ENCODE measurements around the gene MUCL3. TPM values are rescaled to one million over a fixed set of nuclear protein-coding genes. Genes with fewer than 3 reads are reported as not detected.

Gene MUCL3
- total RNA-seq, 1 experiment from 2014 or later = not detected

DNA sequence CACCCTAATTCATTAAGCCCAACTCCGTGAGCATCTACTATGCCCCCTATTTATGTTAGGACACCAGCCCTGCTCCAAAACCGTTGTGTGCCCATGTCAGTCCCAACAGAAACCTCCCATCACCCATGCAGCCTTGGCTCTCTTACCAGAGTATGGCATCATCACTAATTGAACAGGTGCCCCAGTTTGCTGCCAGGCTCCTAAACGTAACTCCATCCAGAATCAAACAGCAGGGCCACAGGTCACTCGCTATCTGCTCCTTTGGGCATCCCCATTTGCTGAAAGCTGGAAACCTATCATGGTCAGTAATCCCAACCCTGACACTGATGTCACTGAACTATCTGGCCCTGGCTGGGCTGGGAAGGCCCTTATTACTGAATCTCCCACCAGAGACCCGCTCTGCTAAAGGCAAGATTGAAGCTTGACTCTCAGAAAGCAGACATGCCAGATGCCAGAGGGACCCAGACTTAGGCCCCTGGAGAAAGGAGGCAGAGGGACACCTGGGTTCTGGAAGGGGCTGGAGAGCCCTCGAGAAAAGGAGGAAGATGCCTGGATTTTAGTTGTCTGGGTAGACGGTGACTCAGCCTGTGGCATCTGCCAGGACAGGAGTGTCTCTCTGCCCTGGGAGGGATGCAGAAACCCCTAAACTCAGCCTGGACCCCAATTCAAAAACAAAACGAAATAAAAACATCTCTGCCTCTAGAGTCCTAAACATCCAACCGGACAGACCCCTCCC lies 14.0 kb downstream of the MUCL3 start:
- Histone ChIP-seq H3K36me3 (ENCODE audit: insufficient read depth, low read length, poor library complexity, severe bottlenecking) (no peaks in the 10 kb centered on the region), H3K27me3 (replicated peaks; ENCODE audit: insufficient read depth, low read depth, low read length, poor library complexity) (no peaks in the 10 kb centered on the region), H3K27ac (ENCODE audit: low read depth, low read length, poor library complexity, severe bottlenecking) (peak overlapping the region; percentile 43), H3K4me1 (ENCODE audit: insufficient read depth, low read length, poor library complexity, severe bottlenecking) (peaks cover 30% of the 10 kb centered on the region), H3K9me3 (ENCODE audit: low read depth, low read length, poor library complexity, severe bottlenecking) (no peaks in the 10 kb centered on the region), H3K4me3 (ENCODE audit: low read depth, low read length, poor library complexity, severe bottlenecking) (peak overlapping the region; percentile 37)
- ChIA-PET POLR2A (ENCODE audit: low non-redundant PET) (no interaction called here), CTCF (interaction anchor here (0.9 to 1.5 kb wide), 2 partner anchors 12 to 132 kb away, joined by 3 to 4 read pairs; no protein-coding TSS in a partner anchor)
- no peak for TF ChIP-seq EZH2 (IDR thresholded peaks at IDR 0.05; ENCODE audit: borderline replicate concordance, low read depth, low read length, poor library complexity, severe bottlenecking)
- TF ChIP-seq, protein P1, sequence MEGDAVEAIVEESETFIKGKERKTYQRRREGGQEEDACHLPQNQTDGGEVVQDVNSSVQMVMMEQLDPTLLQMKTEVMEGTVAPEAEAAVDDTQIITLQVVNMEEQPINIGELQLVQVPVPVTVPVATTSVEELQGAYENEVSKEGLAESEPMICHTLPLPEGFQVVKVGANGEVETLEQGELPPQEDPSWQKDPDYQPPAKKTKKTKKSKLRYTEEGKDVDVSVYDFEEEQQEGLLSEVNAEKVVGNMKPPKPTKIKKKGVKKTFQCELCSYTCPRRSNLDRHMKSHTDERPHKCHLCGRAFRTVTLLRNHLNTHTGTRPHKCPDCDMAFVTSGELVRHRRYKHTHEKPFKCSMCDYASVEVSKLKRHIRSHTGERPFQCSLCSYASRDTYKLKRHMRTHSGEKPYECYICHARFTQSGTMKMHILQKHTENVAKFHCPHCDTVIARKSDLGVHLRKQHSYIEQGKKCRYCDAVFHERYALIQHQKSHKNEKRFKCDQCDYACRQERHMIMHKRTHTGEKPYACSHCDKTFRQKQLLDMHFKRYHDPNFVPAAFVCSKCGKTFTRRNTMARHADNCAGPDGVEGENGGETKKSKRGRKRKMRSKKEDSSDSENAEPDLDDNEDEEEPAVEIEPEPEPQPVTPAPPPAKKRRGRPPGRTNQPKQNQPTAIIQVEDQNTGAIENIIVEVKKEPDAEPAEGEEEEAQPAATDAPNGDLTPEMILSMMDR (conservative IDR thresholded peaks at IDR 0.05; ENCODE audit: low read depth, low read length) = no peak
- intact Hi-C loops (cut with micrococcal nuclease; ENCODE audit: unreplicated experiment) = no loop called here
- peak; percentile 22 for DNase-seq (ENCODE audit: low spot score)
- BruUV-seq (replicated peaks) = no TSS peak

DNA sequence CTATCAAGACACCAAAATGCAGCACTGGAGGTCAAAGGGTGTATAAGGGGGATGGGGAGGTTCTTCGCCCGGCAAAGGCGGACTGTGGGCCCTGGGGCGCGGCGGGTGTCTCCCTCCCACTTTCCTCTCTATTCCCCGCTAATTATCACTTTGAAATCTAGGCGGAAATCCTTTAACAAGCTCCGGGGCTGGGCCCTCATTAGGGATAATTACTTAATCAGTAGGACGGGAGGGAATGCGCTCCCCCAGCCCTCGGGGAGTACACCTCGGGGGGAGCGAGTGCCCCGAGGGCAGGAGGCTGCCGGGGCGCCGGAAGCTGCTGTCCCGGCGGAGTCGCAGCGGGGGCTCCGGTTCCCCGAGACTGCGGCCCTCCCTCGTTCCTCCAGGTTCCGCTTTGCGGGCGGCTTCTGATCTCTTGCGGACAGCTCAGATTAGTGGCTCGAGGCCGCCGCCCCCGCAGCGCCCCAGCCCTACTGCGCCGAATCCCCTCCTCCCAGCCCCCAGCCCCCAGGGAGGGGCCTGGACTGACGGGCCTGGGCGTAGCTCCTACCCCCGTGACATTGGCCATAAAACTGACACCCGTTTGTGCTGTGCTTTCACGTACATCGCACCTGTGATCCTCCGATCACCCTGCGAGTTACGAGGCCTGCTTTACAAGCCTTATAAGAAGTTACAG lies 14.7 kb downstream of the MUCL3 start:
- no peaks in the 10 kb centered on the region for H3K36me3 ChIP-seq (ENCODE audit: insufficient read depth, low read length, poor library complexity, severe bottlenecking)
- DNase-seq (ENCODE audit: low spot score) = peak; percentile 89
- intact Hi-C loops (cut with micrococcal nuclease; ENCODE audit: unreplicated experiment) = no loop called here
- no peaks in the 10 kb centered on the region for H3K27me3 ChIP-seq (replicated peaks; ENCODE audit: insufficient read depth, low read depth, low read length, poor library complexity)
- H3K4me3 ChIP-seq (ENCODE audit: low read depth, low read length, poor library complexity, severe bottlenecking) = peak overlapping the region; percentile 37
- peaks cover 30% of the 10 kb centered on the region for H3K4me1 ChIP-seq (ENCODE audit: insufficient read depth, low read length, poor library complexity, severe bottlenecking)
- ChIA-PET POLR2A (ENCODE audit: low non-redundant PET) (interaction anchor here (0.6 kb wide), 1 partner anchor 1312 kb away, joined by 5 read pairs; no protein-coding TSS in a partner anchor), CTCF (interaction anchor here (0.9 to 1.5 kb wide), 2 partner anchors 13 to 132 kb away, joined by 3 to 4 read pairs; no protein-coding TSS in a partner anchor)
- no peaks in the 10 kb centered on the region for H3K9me3 ChIP-seq (ENCODE audit: low read depth, low read length, poor library complexity, severe bottlenecking)
- peak overlapping the region; percentile 43 for H3K27ac ChIP-seq (ENCODE audit: low read depth, low read length, poor library complexity, severe bottlenecking)
- TF ChIP-seq, protein P1 (conservative IDR thresholded peaks at IDR 0.05; ENCODE audit: low read depth, low read length) = no peak
- no peak for TF ChIP-seq EZH2 (IDR thresholded peaks at IDR 0.05; ENCODE audit: borderline replicate concordance, low read depth, low read length, poor library complexity, severe bottlenecking)
- no TSS peak for BruUV-seq (replicated peaks)

DNA sequence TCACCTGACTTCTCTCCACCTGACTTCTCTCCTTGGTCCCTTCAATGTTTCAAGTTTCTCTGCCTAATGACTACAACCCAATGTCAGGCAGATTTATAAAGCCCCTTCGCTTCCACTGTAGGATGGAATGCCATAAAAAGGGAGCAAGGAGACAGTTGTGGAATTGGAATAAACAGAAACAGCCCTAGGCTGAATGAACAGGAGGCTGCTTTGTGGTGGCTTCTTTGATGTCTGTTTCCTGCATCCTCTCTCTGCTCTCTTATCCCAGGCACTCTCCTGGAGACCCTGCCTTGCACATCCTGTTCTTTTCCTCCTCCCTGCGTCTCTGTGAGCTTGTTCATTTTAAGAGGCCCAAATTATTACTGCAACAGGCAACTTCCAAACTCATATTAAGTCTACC lies 16.9 kb downstream of the MUCL3 start:
- Histone ChIP-seq H3K4me1 (ENCODE audit: insufficient read depth, low read length, poor library complexity, severe bottlenecking) (peaks cover 40% of the 10 kb centered on the region), H3K9me3 (ENCODE audit: low read depth, low read length, poor library complexity, severe bottlenecking) (no peaks in the 10 kb centered on the region), H3K27ac (ENCODE audit: low read depth, low read length, poor library complexity, severe bottlenecking) (no peak overlapping the region), H3K36me3 (ENCODE audit: insufficient read depth, low read length, poor library complexity, severe bottlenecking) (no peaks in the 10 kb centered on the region), H3K27me3 (replicated peaks; ENCODE audit: insufficient read depth, low read depth, low read length, poor library complexity) (no peaks in the 10 kb centered on the region), H3K4me3 (ENCODE audit: low read depth, low read length, poor library complexity, severe bottlenecking) (no peak overlapping the region)
- POLR2A ChIA-PET (ENCODE audit: low non-redundant PET) = no interaction called here
- DNase-seq (ENCODE audit: low spot score) = no peak
- CTCF ChIA-PET = no interaction called here
- no TSS peak for BruUV-seq (replicated peaks)
- TF ChIP-seq, protein P1 (conservative IDR thresholded peaks at IDR 0.05; ENCODE audit: low read depth, low read length) = no peak
- TF ChIP-seq EZH2 (IDR thresholded peaks at IDR 0.05; ENCODE audit: borderline replicate concordance, low read depth, low read length, poor library complexity, severe bottlenecking) = no peak
- intact Hi-C loops (cut with micrococcal nuclease; ENCODE audit: unreplicated experiment) = no loop called here
